Pulmonary artery endothelial cell (primary cell): ENCODE data around the gene MAN2C1. TPM values are rescaled to one million over a fixed set of nuclear protein-coding genes. Genes with fewer than 3 reads are reported as not detected.
"Not testable (repeated sequence)": the region's sequence is repeated elsewhere in the genome, so short reads cannot be mapped to it uniquely, and the experiment has no call there.

ENCODE experiments used
- DNase-seq: peaks from one replicate; pipeline ENCODE4 v3.0.0-alpha.2; 2011; ENCODE audit warnings: low read depth, low spot score
- total RNA-seq: library from RNA; depleted of rRNA; stranded (reverse); fragments of >200 nt; gene quantifications from 2 replicates; pipeline ENCODE4 v1.2.3, GENCODE V29; 2014

MAN2C1 gene
- total RNA-seq, 1 donor from 2014 or later: 136 TPM

- DNase-seq: no peak
These were observed 6.9 kb downstream of the MAN2C1 start for GRCh38 chr15:75361361-75361988.

DNA sequence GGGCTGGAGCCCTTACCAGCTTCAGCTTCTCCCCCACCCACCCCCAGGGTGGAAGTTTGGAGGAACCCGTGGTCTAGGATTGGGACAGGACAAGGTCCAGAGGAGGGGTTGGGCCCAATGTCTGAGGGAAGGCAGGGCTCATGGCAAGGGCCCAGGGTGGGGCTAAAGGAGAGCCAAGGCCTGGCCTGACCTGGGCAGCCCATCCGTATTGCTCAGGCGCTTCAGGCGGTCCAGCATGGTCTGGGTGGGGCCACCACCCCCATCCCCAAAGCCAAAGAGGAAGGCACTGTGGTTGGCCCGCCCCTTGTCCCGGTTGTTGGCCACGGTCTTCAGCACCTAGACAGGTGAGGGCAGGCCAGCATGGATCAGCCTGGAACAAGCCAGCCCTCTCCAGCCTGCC, 7.6 kb downstream of the MAN2C1 start:
- DNase-seq: no peak

DNA sequence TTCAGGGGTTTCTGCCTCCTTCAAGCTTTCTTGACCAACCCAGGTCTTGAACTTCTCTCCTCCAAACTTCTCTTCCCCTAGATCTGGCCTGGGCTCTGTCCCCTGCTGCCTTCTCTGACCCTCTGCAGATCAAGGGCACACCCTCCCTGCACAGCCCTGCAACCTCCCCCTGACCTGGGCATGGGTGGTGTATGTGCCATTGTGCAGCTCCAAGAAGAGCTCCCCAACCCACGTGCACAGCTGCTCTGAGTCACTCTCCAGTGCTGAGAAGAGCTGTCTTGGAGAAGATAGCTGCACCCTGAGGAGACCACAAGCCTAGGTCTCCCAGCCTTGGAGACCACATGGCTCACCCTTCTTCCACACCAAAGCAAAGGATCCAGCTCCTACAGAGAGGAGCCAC, 8.0 kb downstream of the MAN2C1 start:
- no peak for DNase-seq

- DNase-seq: no peak
These were observed 8.7 kb downstream of the MAN2C1 start for GRCh38 chr15:75359537-75360250.

GRCh38 chr15:75358771-75359536, 9.5 kb downstream of the MAN2C1 start:
- DNase-seq: no peak

GRCh38 chr15:75357976-75358673, 10.3 kb downstream of the MAN2C1 start:
- no peak for DNase-seq

DNA sequence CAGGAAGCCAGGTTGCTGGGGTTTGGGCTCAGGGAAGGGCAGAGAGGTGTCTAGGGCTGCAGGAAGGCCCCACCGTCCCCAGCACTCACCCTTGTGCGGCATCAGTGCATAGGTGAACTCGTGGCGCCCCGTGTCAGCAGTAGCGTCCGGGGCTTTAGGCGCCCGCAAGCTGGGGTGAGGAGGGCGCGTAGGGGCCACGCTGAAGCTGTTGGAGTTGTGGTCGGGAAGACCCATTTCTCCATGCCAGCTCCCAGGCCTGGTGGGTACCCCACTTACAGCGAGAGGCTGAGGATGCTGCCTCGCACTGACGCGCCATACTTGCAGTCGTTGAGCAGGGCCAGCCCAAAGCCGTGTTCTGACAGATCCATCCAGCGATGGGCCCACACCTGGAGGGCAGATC, 11.9 kb downstream of the MAN2C1 start:
- no peak for DNase-seq

DNA sequence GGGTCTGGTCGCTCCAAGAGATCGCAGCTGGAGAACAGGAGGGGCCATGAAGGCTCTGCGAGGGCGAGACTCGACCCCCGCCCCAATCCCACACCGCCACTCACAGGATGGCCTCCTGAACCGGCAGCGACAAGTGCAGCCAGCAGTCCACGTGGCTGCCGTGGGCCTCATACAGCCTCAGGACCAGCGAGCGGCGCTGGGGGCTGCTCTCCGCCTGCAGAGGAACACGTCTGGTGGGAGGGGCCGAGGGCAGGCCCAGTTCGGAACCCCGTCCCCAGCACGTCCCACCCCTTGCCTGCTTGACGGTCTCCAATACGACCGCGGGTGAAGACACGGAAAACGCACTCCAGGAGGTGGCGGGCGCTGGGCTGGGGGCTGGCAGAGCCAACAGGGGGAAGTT, 12.4 kb downstream of the MAN2C1 start:
- no peak for DNase-seq

DNA sequence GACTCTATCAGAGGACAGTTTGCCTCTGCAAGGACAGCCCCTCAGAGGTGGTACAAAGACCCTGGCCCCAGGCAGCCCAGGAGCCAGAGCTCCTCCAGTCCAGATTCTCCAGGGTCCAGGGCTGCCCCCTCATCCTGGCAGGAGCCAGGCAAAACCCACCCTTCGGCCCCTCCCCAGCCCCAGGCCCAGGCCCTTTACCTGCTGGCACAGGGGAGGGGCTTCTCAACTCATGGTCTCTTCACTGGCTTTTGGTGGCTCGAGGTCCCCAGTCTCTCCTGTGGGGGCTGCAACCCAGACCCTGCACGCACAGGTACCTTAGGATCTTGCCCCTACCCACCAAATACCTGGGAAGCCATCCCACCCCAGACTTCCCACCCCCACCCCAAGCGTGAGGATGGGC, 13.0 kb downstream of the MAN2C1 start:
- DNase-seq: no peak

DNA sequence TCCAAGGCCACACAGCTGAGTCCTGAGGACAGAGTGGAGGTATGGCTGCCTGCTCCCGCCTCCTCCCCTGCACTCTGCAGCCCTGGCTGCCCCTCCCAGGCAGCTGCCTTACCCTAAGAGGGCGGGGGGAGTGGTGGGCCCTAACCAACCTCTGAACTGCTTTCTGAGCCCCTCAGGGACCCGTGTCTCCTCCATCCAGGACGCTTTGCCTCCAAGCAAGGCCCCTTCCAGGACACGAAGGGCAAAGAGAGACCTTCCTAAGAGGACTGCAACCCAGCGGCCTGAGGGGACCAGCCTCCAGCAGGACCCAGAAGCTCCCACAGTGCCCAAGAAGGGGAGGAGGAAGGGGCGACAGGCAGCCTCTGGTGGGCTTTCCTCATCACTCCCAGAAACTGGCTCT, 14.0 kb downstream of the MAN2C1 start:
- no peak for DNase-seq

DNA sequence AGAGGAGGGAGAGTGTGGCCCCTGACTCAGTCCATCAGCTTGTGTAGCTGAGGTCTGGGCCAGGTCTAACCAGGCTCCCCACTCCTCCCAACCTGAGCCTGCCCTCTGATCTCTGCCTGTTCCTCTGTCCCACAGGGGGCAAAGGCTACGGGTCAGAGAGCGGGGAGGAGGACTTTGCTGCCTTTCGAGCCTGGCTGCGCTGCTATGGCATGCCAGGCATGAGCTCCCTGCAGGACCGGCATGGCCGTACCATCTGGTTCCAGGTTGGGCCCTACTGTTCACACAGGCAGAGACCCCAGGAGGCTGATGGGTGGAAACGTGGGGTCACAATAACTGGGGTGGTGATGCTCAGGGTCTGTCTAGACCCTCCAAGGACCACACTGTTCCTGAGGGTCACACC, 14.8 kb downstream of the MAN2C1 start:
- DNase-seq: no peak

- no peak for DNase-seq
These were observed 16.0 kb downstream of the MAN2C1 start for GRCh38 chr15:75352186-75353080.

GRCh38 chr15:75350601-75351361, 17.6 kb downstream of the MAN2C1 start:
- DNase-seq: no peak

DNA sequence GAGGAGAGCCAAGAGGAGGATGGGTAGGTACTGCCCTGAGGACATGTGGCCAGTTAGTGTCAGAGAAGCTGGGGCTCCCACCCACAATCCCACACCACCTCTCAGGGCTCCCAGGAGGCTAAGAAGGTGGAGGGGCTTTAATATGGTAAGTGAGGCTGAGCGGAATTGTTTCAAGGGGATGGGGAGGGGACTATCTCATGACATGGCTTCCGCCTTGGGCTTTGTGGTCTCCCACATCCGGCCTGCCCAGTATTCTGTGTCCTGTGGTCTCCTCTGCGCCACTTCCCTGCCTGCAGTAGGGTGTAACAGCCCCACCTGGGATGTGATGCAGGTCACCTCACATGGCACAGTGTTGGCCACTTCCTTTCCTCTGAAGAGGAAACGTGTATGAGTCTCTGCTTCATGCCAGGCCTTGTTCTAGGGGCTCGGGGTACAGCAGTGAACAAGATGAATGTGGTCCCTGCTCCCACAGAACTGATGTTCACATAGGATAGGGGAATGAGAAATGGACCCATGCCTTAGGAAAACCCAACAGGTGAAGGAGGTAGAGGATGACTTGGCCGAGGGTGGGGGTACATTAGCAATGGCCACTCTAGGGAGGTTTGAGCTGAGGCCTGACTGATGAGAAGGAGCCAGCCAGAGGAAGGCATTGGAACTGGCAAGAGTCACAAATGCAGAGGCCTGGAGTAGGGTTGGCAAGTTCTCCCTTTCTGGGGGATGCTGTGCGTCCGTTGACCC, 18.4 kb downstream of the MAN2C1 start:
- DNase-seq: no peak

- DNase-seq: not testable (repeated sequence)
These were observed 19.1 kb downstream of the MAN2C1 start for GRCh38 chr15:75349351-75349669.

DNA sequence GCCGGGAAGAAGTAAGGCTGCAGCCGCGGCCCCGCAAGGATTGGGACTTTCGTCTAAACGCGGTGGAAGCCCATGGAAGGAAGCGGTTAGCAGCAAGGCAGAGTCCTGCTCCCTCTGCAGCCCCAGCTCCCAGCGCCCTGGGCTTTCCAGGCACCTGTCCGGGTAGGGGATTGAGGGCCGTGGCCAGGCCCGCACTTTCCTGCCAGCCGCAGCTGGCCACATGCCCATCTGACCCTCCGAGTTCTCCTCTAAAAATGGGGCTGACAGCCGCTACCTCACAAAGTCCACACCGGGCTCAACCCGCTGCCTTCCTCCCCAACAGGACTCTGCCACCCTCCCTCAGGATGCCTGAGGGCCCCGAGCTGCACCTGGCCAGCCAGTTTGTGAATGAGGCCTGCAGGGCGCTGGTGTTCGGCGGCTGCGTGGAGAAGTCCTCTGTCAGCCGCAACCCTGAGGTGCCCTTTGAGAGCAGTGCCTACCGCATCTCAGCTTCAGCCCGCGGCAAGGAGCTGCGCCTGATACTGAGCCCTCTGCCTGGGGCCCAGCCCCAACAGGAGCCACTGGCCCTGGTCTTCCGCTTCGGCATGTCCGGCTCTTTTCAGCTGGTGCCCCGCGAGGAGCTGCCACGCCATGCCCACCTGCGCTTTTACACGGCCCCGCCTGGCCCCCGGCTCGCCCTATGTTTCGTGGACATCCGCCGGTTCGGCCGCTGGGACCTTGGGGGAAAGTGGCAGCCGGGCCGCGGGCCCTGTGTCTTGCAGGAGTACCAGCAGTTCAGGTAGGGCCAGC, 19.7 kb downstream of the MAN2C1 start:
- DNase-seq: no peak

GRCh38 chr15:75348034-75348561, 20.3 kb downstream of the MAN2C1 start:
- no peak for DNase-seq

DNA sequence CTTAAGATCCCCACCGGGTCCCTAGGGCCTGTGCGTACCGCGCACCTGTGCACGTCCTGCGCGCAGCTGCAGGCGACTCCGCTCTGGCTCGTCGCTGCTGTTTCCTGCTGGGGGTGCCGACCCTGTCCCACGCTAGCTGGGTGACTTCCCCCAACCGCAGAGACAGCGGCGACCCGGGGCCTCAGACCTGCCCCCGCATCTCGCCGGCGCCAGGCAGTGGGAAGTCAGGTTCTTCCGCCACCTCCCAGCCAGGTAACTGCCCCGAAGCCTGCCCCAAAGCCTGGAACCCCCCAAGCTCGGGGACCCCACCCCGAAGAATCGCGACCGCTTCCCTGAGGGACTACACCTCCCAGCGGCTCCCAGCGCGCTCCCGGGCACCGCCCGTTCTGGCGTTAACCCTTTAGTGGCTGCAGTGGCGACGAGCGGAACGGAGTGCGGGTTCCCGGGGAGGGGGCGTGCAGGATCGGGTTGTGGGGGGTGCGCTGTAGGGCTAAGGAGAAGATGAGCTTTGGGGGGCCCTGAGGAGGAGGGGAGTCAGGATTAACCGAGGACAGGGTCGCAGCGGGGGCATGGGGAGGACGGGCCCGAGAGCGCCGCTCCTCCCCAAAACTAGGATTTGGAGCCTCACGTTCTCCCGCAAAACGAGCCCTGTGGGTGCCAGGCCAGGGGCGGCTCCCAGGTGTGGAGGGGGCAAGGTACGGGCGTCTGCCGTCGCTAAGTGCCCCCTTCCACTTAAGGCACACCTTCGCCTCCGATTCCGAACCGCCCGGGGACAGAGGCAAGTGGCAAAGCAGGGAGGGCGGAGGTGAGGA, 21.0 kb downstream of the MAN2C1 start:
- DNase-seq: no peak
